Mesothelial cell of epicardium (in vitro differentiated cells): ENCODE data around the gene OSGIN1. TPM values are rescaled to one million over a fixed set of nuclear protein-coding genes. Genes with fewer than 3 reads are reported as not detected.

Experiments used
- DNase-seq, 2 experiments: peaks; one replicate each; pipeline ENCODE4 v3.0.0; 2021; ENCODE audit warnings: low spot score in 2 of 2; ENCODE audit not compliant: unreplicated experiment in 2 of 2
- H3K27ac Mint-ChIP-seq: 2 replicates; pipeline ENCODE4 v1.8.0; 2021; ENCODE audit warnings: mixed read lengths
- H3K27me3 Mint-ChIP-seq: 2 replicates; pipeline ENCODE4 v1.8.0; 2021; ENCODE audit warnings: low read depth, mixed read lengths
- H3K36me3 Mint-ChIP-seq: 2 replicates; pipeline ENCODE4 v1.8.0; 2021; ENCODE audit warnings: mixed read lengths
- H3K4me1 Mint-ChIP-seq: 2 replicates; pipeline ENCODE4 v1.8.0; 2021; ENCODE audit warnings: mixed read lengths
- H3K4me3 Mint-ChIP-seq: 2 replicates; pipeline ENCODE4 v1.8.0; 2021; ENCODE audit warnings: mild to moderate bottlenecking, moderate library complexity, mixed read lengths
- H3K9me3 Mint-ChIP-seq: 2 replicates; pipeline ENCODE4 v1.8.0; 2021; ENCODE audit warnings: mixed read lengths
- CTCF ChIP-seq: fragments of 200-600 bp; sonication (generic); IDR thresholded peaks from one replicate; pipeline ENCODE4 v1.5.0; 2021; ENCODE audit warnings: antibody characterized with exemption; ENCODE audit not compliant: unreplicated experiment
- total RNA-seq: library from RNA; stranded (reverse); gene quantifications from 3 replicates; pipeline ENCODE4 v1.2.1, GENCODE V29; 2021

Gene OSGIN1
- total RNA-seq, 1 donor from 2014 or later = 2.5 TPM

- no peak for DNase-seq
- no peak overlapping the region for H3K4me3 Mint-ChIP-seq
- H3K36me3 Mint-ChIP-seq = peaks cover 7% of the 10 kb centered on the region
- no peak for TF ChIP-seq CTCF
- H3K9me3 Mint-ChIP-seq = no peaks in the 10 kb centered on the region
- H3K4me1 Mint-ChIP-seq = peaks cover 8% of the 10 kb centered on the region
- H3K27ac Mint-ChIP-seq = no peak overlapping the region
- H3K27me3 Mint-ChIP-seq = peaks cover 2% of the 10 kb centered on the region
Measured at GRCh38 chr16:83924686-83925085, 28.4 kb upstream of the OSGIN1 start.

- TF ChIP-seq CTCF = no peak
- H3K36me3 Mint-ChIP-seq = peaks cover 4% of the 10 kb centered on the region
- H3K4me1 Mint-ChIP-seq = peaks cover 8% of the 10 kb centered on the region
- H3K27me3 Mint-ChIP-seq = peaks cover 2% of the 10 kb centered on the region
- no peaks in the 10 kb centered on the region for H3K9me3 Mint-ChIP-seq
- H3K4me3 Mint-ChIP-seq = no peak overlapping the region
- no peak overlapping the region for H3K27ac Mint-ChIP-seq
- DNase-seq = no peak
Measured at GRCh38 chr16:83925095-83925905, 27.7 kb upstream of the OSGIN1 start.

GRCh38 chr16:83925957-83926725 is 26.9 kb upstream of the OSGIN1 start:
- no peaks in the 10 kb centered on the region for H3K36me3 Mint-ChIP-seq
- H3K27me3 Mint-ChIP-seq = peaks cover 2% of the 10 kb centered on the region
- H3K27ac Mint-ChIP-seq = no peak overlapping the region
- no peak for DNase-seq
- no peak overlapping the region for H3K4me3 Mint-ChIP-seq
- H3K9me3 Mint-ChIP-seq = no peaks in the 10 kb centered on the region
- H3K4me1 Mint-ChIP-seq = peaks cover 8% of the 10 kb centered on the region
- TF ChIP-seq CTCF = no peak

GRCh38 chr16:83926726-83927397 is 26.2 kb upstream of the OSGIN1 start:
- Mint-ChIP-seq H3K36me3 (no peaks in the 10 kb centered on the region), H3K27ac (peak overlapping the region; percentile 92), H3K9me3 (no peaks in the 10 kb centered on the region), H3K27me3 (peaks cover 2% of the 10 kb centered on the region), H3K4me3 (peak overlapping the region; percentile 64), H3K4me1 (peaks cover 8% of the 10 kb centered on the region)
- peak; percentile 63 to 93 for DNase-seq
- peak; percentile 87 for TF ChIP-seq CTCF

- no peak for TF ChIP-seq CTCF
- Mint-ChIP-seq H3K4me3 (no peak overlapping the region), H3K9me3 (no peaks in the 10 kb centered on the region), H3K27ac (no peak overlapping the region), H3K36me3 (no peaks in the 10 kb centered on the region), H3K27me3 (peaks cover 2% of the 10 kb centered on the region), H3K4me1 (peaks cover 8% of the 10 kb centered on the region)
- no peak for DNase-seq
Measured at GRCh38 chr16:83928341-83929055, 24.5 kb upstream of the OSGIN1 start.
